ENCODE results near the gene RNGTT.

DNA sequence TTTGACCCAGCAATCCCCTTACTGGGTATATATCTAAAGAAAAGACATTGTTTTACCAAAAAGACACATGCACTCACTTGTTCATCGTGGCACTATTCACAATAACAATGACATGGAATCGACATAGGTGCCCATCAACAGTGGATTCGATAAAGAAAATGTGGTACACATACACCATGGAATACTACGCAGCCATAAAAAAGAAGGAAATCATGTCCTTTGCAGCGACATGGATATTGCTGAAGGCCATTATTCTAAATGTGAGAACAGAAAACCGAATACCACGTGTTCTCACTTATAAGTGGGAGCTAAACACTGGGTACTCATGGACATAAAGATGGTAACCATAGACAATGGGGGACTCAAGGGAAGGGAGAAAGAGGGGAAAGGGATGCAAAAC lies 222.3 kb downstream of the RNGTT start:
- no peak for TF ChIP-seq POLR2AphosphoS5 (IDR thresholded peaks at IDR 0.05; ENCODE audit: low read depth, low read length)
- TF ChIP-seq TAF1 (IDR thresholded peaks at IDR 0.05; ENCODE audit: borderline replicate concordance, insufficient read depth, low read length): no peak
- no peak for TF ChIP-seq SIN3A (IDR thresholded peaks at IDR 0.05; ENCODE audit: borderline replicate concordance, insufficient read depth, low read length)
